Colonic mucosa (tissue), 4 donors: ENCODE measurements around the gene C3orf62. TPM values are rescaled to one million over a fixed set of nuclear protein-coding genes. Genes with fewer than 3 reads are reported as not detected.

Experiments used
- DNase-seq: peaks from one replicate; pipeline ENCODE4 v3.0.0-alpha.2; 2020
- H3K27ac ChIP-seq: fragments of 200-600 bp; one replicate; pipeline ENCODE4 v1.8.0; 2021
- H3K27me3 ChIP-seq: fragments of 200-600 bp; one replicate; pipeline ENCODE4 v1.8.0; 2021
- H3K36me3 ChIP-seq: fragments of 200-600 bp; one replicate; pipeline ENCODE4 v1.8.0; 2021
- H3K4me1 ChIP-seq: fragments of 200-600 bp; one replicate; pipeline ENCODE4 v1.8.0; 2021; ENCODE audit warnings: mild to moderate bottlenecking
- H3K4me3 ChIP-seq: fragments of 200-600 bp; one replicate; pipeline ENCODE4 v1.8.0; 2021
- H3K9ac ChIP-seq, 2 donors: one replicate each; pipeline ENCODE4 v1.7.0; 2013; ENCODE audit warnings: control low read depth in 2 of 2, low read depth in 2 of 2, low read length in 2 of 2
- H3K9me3 ChIP-seq: fragments of 200-600 bp; one replicate; pipeline ENCODE4 v1.8.0; 2021
- CTCF ChIP-seq: fragments of 200-600 bp; IDR thresholded peaks from one replicate; pipeline ENCODE4 v1.8.0; 2022; ENCODE audit warnings: antibody characterized with exemption, mild to moderate bottlenecking
- intact Hi-C: fragments of 100-400 bp; cut with DNase I; formaldehyde crosslinking; loops from one replicate; pipeline ENCODE4 v1.14.1; 2022
- total RNA-seq, 2 donors: library from RNA; stranded (reverse); fragmentation: NEBNext Ultra II Directional in 1 of 2; extraction: Animal tissue kit (Norgen Biotek cat#: 25700) in 1 of 2; gene quantifications; one replicate each; pipeline ENCODE4 v1.2.1, GENCODE V29; 2021
- donor health status: healthy.
- donor health status: DM: no; HTN: no; CAD: no.
- donor health status: DM: no; HTN: no; CAD: no.

Gene C3orf62
- total RNA-seq, 2 donors from 2014 or later, result 3.1 to 4.2 TPM

GRCh38 chr3:49257187-49257586 is 19.8 kb downstream of the C3orf62 start:
- Histone ChIP-seq H3K9me3 (no peaks in the 10 kb centered on the region), H3K36me3 (no peaks in the 10 kb centered on the region), H3K4me3 (no peak overlapping the region), H3K27ac (no peak overlapping the region), H3K4me1 (no peaks in the 10 kb centered on the region), H3K9ac (no peak overlapping the region), H3K27me3 (no peaks in the 10 kb centered on the region)
- intact Hi-C loops, result no loop called here
- no peak for TF ChIP-seq CTCF
- DNase-seq, result no peak

- intact Hi-C loops, result no loop called here
- H3K4me3 ChIP-seq, result no peak overlapping the region
- H3K27me3 ChIP-seq, result no peaks in the 10 kb centered on the region
- no peaks in the 10 kb centered on the region for H3K9me3 ChIP-seq
- H3K4me1 ChIP-seq, result no peaks in the 10 kb centered on the region
- TF ChIP-seq CTCF, result no peak
- no peak overlapping the region for H3K9ac ChIP-seq
- H3K36me3 ChIP-seq, result no peaks in the 10 kb centered on the region
- no peak overlapping the region for H3K27ac ChIP-seq
- no peak for DNase-seq
Measured at GRCh38 chr3:49255718-49256511, 21.1 kb downstream of the C3orf62 start.

GRCh38 chr3:49255112-49255511 is 21.9 kb downstream of the C3orf62 start:
- no peak overlapping the region for H3K27ac ChIP-seq
- no peak for DNase-seq
- no peak for TF ChIP-seq CTCF

GRCh38 chr3:49253512-49253911 is 23.5 kb downstream of the C3orf62 start:
- intact Hi-C loops, result no loop called here
- DNase-seq, result no peak
- H3K27me3 ChIP-seq, result no peaks in the 10 kb centered on the region
- H3K36me3 ChIP-seq, result no peaks in the 10 kb centered on the region
- TF ChIP-seq CTCF, result no peak
- H3K9ac ChIP-seq, result no peak overlapping the region
- no peaks in the 10 kb centered on the region for H3K4me1 ChIP-seq
- H3K9me3 ChIP-seq, result no peaks in the 10 kb centered on the region
- H3K27ac ChIP-seq, result no peak overlapping the region
- H3K4me3 ChIP-seq, result no peak overlapping the region

More at GRCh38 chr3:49255112-49255511, 21.9 kb downstream of the C3orf62 start:
- H3K4me3 ChIP-seq, result no peak overlapping the region
- no peaks in the 10 kb centered on the region for H3K27me3 ChIP-seq
- intact Hi-C loops, result no loop called here
- H3K4me1 ChIP-seq, result no peaks in the 10 kb centered on the region
- no peak overlapping the region for H3K9ac ChIP-seq
- H3K36me3 ChIP-seq, result no peaks in the 10 kb centered on the region
- H3K9me3 ChIP-seq, result no peaks in the 10 kb centered on the region

GRCh38 chr3:49248840-49249227 is 28.2 kb downstream of the C3orf62 start:
- no peaks in the 10 kb centered on the region for H3K27me3 ChIP-seq
- DNase-seq, result no peak
- H3K4me3 ChIP-seq, result no peak overlapping the region
- no peaks in the 10 kb centered on the region for H3K36me3 ChIP-seq
- no peaks in the 10 kb centered on the region for H3K9me3 ChIP-seq
- intact Hi-C loops, result no loop called here
- H3K9ac ChIP-seq, result no peak overlapping the region
- TF ChIP-seq CTCF, result no peak
- peak overlapping the region; percentile 39 for H3K27ac ChIP-seq
- no peaks in the 10 kb centered on the region for H3K4me1 ChIP-seq
